GM21367 (cell line): ENCODE data around the gene NCKAP5L.

Source experiments
- ATAC-seq: cut with Tn5 transposase; IDR thresholded peaks from one replicate; pipeline ENCODE4 v1.9.1; 2021; ENCODE audit not compliant: unreplicated experiment

Gene NCKAP5L

GRCh38 chr12:49741882-49742620 lies 86.2 kb downstream of the NCKAP5L start:
- ATAC-seq, result peak; percentile 56
